Measurements from ENCODE around the gene ERFL.

ERFL gene

GRCh38 chr19:41927497-41928192 lies 604 bp downstream of the ERFL start:
- DNase-seq (ENCODE audit: extremely low read depth in 1 of 2, low read depth in 1 of 2): no peak

- no peak for DNase-seq (ENCODE audit: extremely low read depth in 1 of 2, low read depth in 1 of 2)
Measured at GRCh38 chr19:41926763-41927496, 1.3 kb downstream of the ERFL start.

DNA sequence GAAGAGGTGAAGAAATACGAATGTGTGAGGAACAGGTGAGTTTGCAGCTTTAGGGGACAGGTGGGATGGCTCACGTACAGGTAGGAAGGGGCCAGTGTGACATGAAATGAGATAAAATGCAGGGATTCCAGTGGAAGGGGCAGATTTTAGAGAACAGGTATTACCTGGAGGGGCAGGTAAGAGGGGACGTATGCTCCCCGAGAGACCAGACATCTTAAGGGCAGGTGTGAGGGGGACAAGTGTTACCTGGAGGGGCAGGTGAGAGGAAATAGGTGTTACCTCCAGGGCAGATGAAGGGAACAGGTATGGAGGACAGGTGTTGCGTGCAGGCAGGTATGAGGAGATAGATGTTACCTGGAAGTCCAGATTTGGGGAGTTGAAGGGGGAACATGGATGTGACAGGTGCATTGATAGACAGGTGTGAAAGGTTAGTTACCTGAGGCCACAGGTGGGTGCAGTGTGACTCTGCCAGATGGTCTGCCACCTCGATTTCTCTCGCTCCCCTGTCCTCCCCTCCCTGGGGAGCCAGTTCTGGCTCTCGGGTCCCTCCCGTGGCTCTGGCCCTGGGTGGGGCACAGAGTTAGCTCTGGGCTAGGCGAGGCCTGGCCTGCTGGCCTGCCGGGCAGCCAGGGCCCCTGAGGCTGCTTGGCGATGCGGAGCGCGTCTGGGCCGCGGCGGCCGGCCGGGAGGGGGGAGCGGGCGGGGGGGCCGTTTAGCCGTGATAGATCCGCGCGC lies 2.1 kb downstream of the ERFL start:
- no peak for DNase-seq (ENCODE audit: extremely low read depth in 1 of 2, low read depth in 1 of 2)

GRCh38 chr19:41925208-41926003 lies 2.8 kb downstream of the ERFL start:
- DNase-seq (ENCODE audit: extremely low read depth in 1 of 2, low read depth in 1 of 2): no peak

- no peak for DNase-seq (ENCODE audit: extremely low read depth in 1 of 2, low read depth in 1 of 2)
Measured at GRCh38 chr19:41924151-41925145, 3.8 kb downstream of the ERFL start.

DNA sequence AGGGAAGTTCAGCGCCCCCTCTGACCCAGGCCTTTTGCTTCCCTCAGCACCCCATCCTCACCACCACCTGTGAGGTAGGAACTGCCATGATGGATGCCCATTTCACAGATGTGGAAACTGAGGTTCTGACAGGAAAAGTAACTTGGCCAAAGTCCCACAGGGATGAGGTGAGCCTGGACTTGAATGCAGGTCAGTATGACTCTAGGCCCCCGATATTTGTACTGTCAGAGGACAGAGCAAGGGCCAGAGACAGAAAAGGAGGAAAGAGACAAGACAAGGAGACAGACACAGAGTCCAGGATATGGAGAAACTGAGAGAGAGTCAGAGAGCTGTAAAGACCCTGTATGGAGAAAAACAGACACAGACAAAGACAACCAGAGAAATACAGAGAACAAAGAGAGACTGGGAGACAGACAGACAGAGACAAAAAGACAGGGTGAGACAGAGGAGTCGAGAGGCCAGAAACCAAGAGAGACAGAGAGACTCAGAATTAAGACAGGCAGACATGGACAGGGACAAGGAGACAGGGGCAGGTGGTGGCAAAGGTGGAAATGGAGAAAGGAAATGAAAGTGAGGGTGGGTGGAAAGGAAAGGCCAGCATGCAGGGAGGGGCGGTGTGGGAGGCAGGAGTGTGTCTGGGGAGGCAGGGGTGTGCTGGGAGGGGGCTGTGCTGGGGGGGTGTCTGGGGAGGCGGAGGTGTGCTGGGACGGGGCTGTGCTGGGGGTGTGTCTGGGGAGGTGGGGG lies 5.0 kb downstream of the ERFL start:
- no peak for DNase-seq (ENCODE audit: extremely low read depth in 1 of 2, low read depth in 1 of 2)

DNA sequence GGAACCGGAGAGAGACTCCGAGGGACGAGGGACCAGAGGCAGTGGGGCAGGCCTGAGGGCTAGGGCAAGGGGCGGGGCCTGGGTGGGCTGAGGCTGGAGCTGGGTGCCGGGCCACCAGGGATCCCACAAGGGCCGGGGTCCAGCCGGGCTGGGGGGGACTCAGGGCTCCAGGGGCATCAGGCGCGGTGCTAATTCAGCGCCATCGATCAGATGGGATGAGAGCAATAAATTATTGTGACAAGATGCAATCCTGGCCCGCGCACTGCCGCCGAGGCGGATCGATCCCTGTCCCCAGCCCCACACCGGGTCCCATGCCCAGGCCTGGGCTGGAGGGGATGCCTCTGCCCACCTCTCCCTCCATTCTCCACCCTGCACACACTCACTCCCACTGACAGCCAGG lies 5.7 kb downstream of the ERFL start:
- DNase-seq (ENCODE audit: extremely low read depth in 1 of 2, low read depth in 1 of 2): no peak

DNA sequence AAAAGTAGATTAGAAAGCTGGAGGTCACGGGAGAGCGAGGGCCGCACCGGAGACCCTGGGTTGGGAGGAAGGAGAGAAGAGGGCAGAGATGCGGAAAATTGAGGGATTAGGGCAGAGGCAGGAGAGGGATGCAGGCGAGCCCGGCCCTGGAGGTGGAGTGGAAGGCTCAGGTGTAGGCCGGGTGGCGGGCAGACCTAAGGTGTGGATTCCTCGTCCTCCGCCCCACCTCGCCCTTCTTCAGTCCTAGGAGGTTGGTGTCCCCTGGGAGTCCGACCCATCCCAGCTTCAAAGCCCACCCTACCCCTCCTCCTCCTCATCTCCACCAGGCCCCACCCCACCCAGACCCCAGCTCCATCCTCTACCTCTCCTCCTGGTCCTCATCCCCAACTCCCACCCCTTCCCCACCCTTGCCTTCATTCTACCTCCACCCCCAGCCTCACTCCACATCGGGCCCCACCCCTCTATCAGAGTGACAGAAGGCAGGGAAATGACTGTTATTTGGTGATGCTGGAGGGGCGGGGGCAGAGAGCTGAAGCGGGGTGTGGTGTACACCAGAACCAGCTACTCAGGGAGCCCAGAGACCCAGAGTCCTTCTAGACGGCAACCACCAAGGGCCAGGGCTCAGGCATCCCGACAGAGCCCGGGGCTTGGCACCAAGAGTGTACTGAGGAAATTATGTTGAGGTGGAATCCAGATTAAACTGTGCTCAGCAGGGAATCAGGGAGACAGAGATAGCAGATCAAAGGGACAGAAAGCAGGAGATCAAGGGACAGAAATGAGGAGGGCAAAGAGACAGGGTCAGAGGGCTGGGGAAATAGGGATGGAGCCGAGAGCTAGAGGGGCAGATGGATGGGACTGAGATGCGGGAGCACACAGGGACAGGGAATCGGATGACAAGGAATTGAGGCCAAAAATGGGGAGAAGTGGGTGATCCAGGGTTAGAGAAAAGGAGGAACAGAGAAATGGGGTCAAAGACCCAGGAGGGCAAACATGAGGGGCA lies 6.4 kb downstream of the ERFL start:
- no peak for DNase-seq (ENCODE audit: extremely low read depth in 1 of 2, low read depth in 1 of 2)

DNA sequence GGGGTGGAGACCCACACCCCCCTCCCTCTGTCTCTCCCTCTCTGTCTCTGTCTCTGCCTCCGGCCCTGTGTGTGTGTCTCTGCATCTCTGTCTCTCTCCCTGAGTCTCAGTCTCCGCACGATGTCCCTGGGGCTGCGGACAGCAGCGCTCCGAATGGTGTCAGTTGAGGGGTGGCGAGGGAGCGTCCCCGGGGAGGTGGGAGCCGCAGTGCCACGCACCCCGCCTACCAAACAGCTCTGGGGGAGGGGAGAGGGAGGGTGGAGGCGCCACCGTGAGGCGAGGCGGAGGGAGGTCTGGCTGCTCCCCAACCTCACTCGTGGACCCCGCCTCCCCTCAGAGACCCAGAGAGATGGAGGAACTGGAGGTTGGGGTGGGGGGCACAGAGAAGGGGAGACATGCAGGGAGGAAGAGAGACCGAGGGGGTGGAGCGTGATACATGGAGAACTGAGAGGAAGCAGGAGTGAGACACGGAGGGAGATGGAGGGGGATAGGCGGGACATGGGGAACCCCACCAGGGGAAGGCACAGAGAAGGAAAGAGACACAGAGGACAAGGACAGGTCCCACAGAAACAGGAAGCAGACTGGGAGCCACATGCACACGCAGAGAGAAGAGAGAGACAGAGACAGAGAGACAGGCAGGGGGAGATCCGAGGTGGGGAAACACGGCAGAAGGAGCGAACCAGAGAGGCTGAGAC lies 7.2 kb downstream of the ERFL start:
- DNase-seq (ENCODE audit: extremely low read depth in 1 of 2, low read depth in 1 of 2): no peak

- DNase-seq (ENCODE audit: extremely low read depth in 1 of 2, low read depth in 1 of 2): no peak
Measured at GRCh38 chr19:41919948-41920712, 8.1 kb downstream of the ERFL start.

DNA sequence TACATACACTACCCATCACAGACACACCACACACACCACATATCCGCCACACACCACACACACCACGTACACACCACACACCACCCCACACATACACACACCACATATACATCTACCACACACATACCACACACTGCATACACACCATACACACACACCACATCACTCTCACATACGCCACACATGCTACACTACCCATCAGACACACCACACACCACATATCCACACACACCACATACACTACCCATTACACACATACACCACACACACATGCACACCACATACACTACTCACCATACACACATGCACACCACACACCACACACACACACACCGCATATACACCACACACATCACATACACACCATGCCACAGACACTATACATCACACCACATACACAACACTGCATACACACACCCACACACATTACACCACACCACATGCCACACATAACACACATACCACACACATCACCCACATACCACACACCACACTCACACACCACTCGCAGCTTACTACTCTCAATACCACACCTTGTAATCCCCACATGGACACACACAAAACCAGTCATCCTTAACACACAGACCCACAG lies 9.5 kb downstream of the ERFL start:
- DNase-seq (ENCODE audit: extremely low read depth in 1 of 2, low read depth in 1 of 2): no peak

DNA sequence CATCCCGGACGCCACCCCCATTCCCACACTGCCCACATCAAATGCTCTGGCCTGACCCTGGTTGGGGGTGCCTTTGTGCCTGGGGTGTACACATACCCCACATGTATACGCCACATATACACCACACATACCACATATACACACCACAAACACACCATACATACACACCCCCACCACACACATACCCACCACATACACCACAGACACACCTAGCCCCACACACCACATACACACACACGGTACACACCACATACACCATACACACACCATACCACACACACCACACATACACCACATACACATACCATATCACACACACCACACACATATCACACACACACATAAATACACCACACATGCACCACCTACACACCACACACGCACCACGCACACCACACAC lies 10.2 kb downstream of the ERFL start:
- DNase-seq (ENCODE audit: extremely low read depth in 1 of 2, low read depth in 1 of 2): no peak

DNA sequence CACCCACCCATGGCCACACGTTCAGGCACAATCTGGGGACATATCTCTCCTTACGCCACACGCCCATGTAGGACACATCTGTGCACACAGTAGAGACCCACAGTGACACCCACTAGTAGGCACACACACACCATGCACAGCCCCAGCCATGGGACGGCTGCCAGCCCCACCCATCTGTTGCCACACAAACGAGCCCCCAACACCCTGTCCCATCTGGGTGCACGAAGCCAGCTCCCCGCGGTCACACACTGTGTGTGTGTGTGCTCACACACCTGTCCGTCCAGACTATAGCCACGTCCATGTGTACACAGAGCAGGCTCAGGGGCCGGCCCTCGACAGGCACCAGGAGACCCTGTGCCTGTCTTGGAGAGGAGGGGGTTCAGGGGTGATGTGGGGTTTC lies 10.6 kb downstream of the ERFL start:
- DNase-seq (ENCODE audit: extremely low read depth in 1 of 2, low read depth in 1 of 2): no peak

DNA sequence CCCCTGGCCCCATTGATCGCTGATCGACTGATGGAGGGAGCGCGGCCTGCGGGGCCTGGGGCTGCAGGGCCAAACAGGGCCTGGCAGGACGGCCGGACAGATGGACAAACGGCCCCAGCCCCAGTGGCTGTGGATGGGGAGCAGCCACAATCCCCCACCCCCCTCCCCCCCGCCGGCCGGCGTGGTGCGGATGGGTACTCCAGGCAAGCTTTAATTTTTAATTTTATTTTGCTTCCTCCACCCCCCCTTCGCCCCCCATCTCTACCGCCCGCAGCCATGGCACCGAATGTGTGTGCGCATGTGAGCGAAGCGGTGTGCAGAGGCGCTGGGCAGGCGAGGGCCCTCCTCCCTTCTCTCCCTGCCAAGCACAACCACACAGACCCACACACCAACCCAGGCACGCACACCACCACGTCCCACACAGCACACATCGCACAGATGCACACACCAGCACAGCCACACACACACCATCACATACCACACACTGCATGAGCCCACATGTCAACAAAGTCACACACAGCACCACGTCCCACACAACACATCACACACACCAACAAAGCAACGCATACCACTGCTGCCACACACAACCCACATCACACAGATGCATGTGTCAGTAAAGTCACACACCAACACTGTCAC lies 12.4 kb downstream of the ERFL start:
- no peak for DNase-seq (ENCODE audit: extremely low read depth in 1 of 2, low read depth in 1 of 2)

DNA sequence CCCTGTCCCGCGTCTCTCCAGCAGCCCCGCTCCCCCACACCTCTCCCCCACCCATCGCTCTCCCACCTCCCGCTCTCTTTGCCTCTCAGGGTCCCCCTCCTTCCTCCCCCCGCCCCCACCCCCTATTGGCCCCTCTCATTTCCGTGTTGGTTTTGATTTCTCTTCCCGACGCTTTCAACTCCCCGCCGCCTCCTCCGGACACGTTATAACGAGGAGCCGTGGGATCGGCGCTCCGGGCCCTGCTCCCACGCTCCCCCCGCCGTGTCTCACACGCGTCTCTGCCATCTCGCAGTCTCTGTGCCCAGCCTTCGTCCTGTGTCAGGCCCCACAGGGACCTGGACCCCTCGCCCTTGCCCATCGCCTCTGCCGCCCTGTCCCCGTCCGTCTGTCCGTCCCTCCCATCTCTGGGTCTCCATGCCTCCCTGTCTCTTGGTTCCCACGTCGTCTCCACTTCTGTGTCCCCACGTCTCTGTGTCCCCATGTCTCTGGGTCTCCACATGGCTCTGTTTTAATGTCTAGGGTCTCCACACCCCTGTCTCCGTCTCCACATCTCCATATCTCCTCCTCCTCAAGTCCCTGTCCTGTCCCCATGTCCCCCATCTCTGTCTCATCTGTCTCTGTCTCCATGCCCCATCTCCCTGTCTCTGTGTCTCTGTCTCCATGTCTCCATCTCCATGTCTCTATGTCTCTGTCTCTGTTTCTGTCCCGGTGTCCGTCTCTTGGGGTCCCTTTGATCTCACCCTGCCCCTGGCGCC lies 13.1 kb downstream of the ERFL start:
- no peak for DNase-seq (ENCODE audit: extremely low read depth in 1 of 2, low read depth in 1 of 2)
